ENCODE results near the gene ZNF770.

DNA sequence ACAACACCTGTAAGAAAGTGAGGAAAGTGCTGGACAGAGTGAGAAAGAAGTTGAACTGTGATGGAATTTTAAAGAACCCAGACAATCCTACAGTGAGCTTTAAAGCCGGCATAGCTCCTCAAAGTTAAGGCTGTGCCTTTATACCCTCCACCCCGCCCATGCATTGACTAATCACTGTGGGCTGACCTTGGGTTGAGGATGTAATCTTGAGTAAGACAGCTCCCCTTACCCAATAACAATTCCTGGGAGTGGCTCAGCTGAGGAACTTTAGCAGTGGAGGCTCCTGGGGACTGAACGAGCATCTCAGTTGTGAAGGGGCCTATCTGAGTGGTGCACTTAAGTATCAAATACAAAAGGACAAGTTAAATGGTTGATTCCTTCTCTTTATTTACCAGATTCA is 35.7 kb upstream of the ZNF770 start:
- TF ChIP-seq YY1 (IDR thresholded peaks at IDR 0.05; ENCODE audit: insufficient read depth, insufficient read length) (no peak), SUZ12 (IDR thresholded peaks at IDR 0.05; ENCODE audit: extremely low read depth, insufficient read depth, insufficient read length) (no peak), ZNF274 (IDR thresholded peaks at IDR 0.05; ENCODE audit: low read depth, low read length) (no peak)

Measured in NT2/D1 (cell line).